Naive thymus-derived CD8-positive, alpha-beta T cell (primary cell): ENCODE data around the gene OCA2. TPM values are rescaled to one million over a fixed set of nuclear protein-coding genes. Genes with fewer than 3 reads are reported as not detected.
A peak's percentile ranks its signal among the peaks of the same experiment; 100 is the strongest.

Experiments
- ATAC-seq, 2 donors: fragments of 150-1000 bp; cut with Tn5 transposase in 1 of 2; sonication (Bioruptor Pico), chemical (Tn5 transposase) in 1 of 2; 1 replicate in 1 of 2; 2 replicates in 1 of 2; pipeline ENCODE4 v1.10.0; 2021; ENCODE audit warnings: mild to moderate bottlenecking in 2 of 2, moderate library complexity in 2 of 2
- POLR2A ChIA-PET: fragments of 350-600 bp; sonication (Branson Sonifier 250); formaldehyde crosslinking; loops from one replicate; lab custom pipeline; 2021; ENCODE audit warnings: antibody characterized with exemption; lab: Charles Lee
- DNase-seq, 10 donors: peaks; one replicate each; pipeline versions ENCODE4 v3.0.0 to v3.0.0-alpha.2; 2020 to 2022
- H3K27ac Mint-ChIP-seq, 10 donors: one replicate each; pipeline ENCODE4 v1.8.0; 2020 to 2022; ENCODE audit warnings: mild to moderate bottlenecking in 10 of 10, mixed read lengths in 10 of 10, moderate library complexity in 4 of 10, inconsistent platforms in 1 of 10
- H3K27me3 Mint-ChIP-seq, 5 donors: one replicate each; pipeline ENCODE4 v1.8.0; 2021 to 2022; ENCODE audit warnings: mixed read lengths in 5 of 5
- H3K36me3 Mint-ChIP-seq, 3 donors: one replicate each; pipeline ENCODE4 v1.8.0; 2020 to 2022; ENCODE audit warnings: mixed read lengths in 3 of 3, mild to moderate bottlenecking in 2 of 3, inconsistent platforms in 1 of 3
- H3K4me1 Mint-ChIP-seq, 4 donors: one replicate each; pipeline ENCODE4 v1.8.0; 2021 to 2022; ENCODE audit warnings: mixed read lengths in 4 of 4
- H3K4me3 Mint-ChIP-seq, 10 donors: one replicate each; pipeline ENCODE4 v1.8.0; 2020 to 2022; ENCODE audit warnings: mild to moderate bottlenecking in 10 of 10, mixed read lengths in 10 of 10, moderate library complexity in 6 of 10, inconsistent platforms in 1 of 10
- H3K9me3 Mint-ChIP-seq, 9 donors: one replicate each; pipeline ENCODE4 v1.8.0; 2020 to 2022; ENCODE audit warnings: mixed read lengths in 9 of 9, mild to moderate bottlenecking in 3 of 9, inconsistent platforms in 1 of 9, moderate library complexity in 1 of 9
- polyA plus RNA-seq, 3 donors: library from polyadenylated mRNA; unstranded; fragments of 300-500 nt; fragmentation: Illumina TruSeq; gene quantifications; one replicate each; pipeline ENCODE4 v1.2.3, GENCODE V29; 2021
- total RNA-seq, 8 experiments: library from RNA in 2 of 8; stranded (reverse) in 2 of 8; gene quantifications; one replicate each; pipeline ENCODE4 v1.2.3 and lab custom pipeline; 2021 to 2026

OCA2 gene
- total and polyA plus RNA-seq, 5 experiments from 2014 or later, result not detected

- Mint-ChIP-seq H3K27ac (peak overlapping the region in 3 of 10 donors; percentile 25 to 57 (median 48)), H3K4me1 (peaks cover 7 to 16% (median 12%) of the 10 kb centered on the region in 4 donors), H3K27me3 (peaks cover 10 to 34% (median 30%) of the 10 kb centered on the region in 5 donors), H3K36me3 (peaks cover 14 to 24% (median 16%) of the 10 kb centered on the region in 3 donors), H3K4me3 (peak overlapping the region; percentile 64 to 90 (median 84)), H3K9me3 (no peaks in the 10 kb centered on the region)
- DNase-seq (no peak), ATAC-seq (no peak)
- POLR2A ChIA-PET, result no interaction called here
These were observed 8.8 kb upstream of the OCA2 start for GRCh38 chr15:28107904-28108275.

DNA sequence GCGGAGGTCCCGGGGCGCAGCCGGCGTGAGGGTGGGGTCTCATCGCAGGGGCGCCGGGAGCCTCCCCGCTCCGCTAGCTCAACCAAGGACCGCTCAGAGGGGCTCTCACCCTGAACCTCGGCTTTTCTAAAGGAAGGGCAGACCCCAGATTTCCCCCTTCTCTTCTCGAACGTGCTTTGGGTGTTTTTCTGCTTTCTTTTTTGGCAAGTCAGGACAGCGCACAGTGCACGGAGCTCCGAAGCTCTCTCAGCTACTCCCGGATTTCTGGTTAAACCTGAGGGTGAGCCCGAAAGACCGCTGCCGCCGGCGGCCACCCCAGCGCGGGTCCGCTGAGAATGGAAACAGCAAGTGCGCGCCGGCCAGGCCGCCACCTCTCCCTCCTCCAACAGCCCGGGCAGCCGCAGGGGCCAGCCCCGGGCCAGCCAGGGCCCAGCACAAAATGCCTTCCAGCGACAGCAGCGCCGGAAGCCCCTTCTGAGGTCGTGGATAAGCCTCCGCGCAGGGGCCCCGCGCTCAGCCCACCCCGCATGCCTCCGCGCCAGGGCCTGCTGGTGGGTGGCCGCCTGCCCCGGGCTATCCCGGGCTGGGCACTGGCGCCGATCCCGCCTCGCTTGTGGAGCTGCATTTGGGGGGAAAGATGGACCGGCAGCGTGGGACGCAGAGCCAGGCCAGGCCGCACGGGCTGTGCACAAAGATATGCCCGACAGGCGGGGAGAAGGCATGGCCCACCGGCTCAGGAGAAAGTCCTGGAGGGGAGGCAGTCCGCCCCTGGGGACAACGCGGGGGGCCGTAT lies 8.2 kb upstream of the OCA2 start:
- DNase-seq, result peak in 2 of 10 donors; percentile 12 to 30
- Mint-ChIP-seq H3K27ac (peak overlapping the region in 5 of 10 donors; percentile 15 to 84 (median 48)), H3K9me3 (no peaks in the 10 kb centered on the region), H3K27me3 (peaks cover 10 to 37% (median 30%) of the 10 kb centered on the region in 5 donors), H3K4me3 (peak overlapping the region; percentile 77 to 90 (median 88)), H3K36me3 (peaks cover 11 to 18% (median 14%) of the 10 kb centered on the region in 3 donors), H3K4me1 (peaks cover 7 to 16% (median 12%) of the 10 kb centered on the region in 4 donors)
- POLR2A ChIA-PET, result no interaction called here
- peak; percentile 67 to 68 for ATAC-seq

DNA sequence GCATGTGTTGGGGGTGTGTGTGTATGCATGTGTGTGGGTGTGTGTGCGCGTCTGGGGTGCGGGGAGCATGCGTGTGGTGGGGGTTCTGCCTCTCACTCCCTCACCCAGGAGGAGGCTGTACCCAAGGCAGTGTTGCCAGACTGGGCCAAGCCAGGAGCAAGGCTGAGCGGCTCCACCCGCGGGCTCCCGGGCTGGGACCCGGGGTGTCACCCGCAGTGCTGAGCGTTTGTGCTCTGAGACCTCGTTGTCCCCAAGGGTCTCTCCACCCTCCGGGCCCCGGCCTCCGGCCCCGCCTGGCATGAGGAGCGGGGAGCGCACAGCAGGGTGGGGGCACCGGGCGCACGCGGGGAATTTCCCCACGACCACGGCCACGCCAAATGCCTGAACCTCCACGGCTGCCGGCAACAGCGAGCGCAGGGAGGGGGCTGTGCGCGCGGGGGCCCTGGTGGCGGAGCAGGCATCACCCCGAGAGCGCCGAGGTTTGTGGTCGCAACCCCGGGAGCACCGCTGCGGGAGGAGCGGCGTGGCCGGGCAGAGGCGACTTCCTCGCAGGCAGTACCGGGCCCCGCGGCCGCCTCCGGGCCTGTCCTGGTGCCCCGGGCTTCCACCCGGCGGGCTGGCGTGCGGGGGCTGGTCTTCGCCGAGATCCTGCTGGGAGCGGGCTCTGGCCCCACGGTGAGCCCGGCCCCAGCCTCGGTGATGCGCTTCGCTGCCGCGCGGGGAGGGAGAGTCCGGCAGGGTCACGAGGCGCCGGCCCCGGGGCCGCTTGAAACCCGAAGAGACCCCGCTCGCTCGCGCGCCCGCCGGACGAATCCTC lies 7.4 kb upstream of the OCA2 start:
- Mint-ChIP-seq H3K27ac (peak overlapping the region in 1 of 10 donors; percentile 75), H3K9me3 (no peaks in the 10 kb centered on the region), H3K27me3 (peaks cover 10 to 45% (median 30%) of the 10 kb centered on the region in 5 donors), H3K4me3 (peak overlapping the region; percentile 23 to 89 (median 78)), H3K4me1 (peaks cover 7 to 16% (median 12%) of the 10 kb centered on the region in 4 donors), H3K36me3 (peaks cover 3 to 10% (median 8%) of the 10 kb centered on the region in 3 donors)
- ATAC-seq (peak; percentile 57 to 58), DNase-seq (peak in 3 of 10 donors; percentile 21 to 27 (median 26))
- POLR2A ChIA-PET, result no interaction called here

- Mint-ChIP-seq H3K27me3 (peaks cover 10 to 50% (median 30%) of the 10 kb centered on the region in 5 donors), H3K9me3 (no peaks in the 10 kb centered on the region), H3K4me1 (peaks cover 7 to 16% (median 12%) of the 10 kb centered on the region in 4 donors), H3K27ac (peak overlapping the region in 1 of 10 donors; percentile 6), H3K36me3 (peaks cover 0 to 6% (median 5%) of the 10 kb centered on the region in 3 donors), H3K4me3 (peak overlapping the region; percentile 23 to 89 (median 76))
- ATAC-seq (no peak), DNase-seq (no peak)
- POLR2A ChIA-PET, result no interaction called here
These were observed 6.7 kb upstream of the OCA2 start for GRCh38 chr15:28105793-28106192.

GRCh38 chr15:28105224-28105791 lies 6.2 kb upstream of the OCA2 start:
- Mint-ChIP-seq H3K4me3 (peak overlapping the region in 7 of 10 donors; percentile 23 to 87 (median 77)), H3K4me1 (peaks cover 8 to 17% (median 12%) of the 10 kb centered on the region in 4 donors), H3K27me3 (peaks cover 11 to 55% (median 33%) of the 10 kb centered on the region in 5 donors), H3K9me3 (no peaks in the 10 kb centered on the region), H3K36me3 (peaks cover 0 to 6% (median 6%) of the 10 kb centered on the region in 3 donors), H3K27ac (no peak overlapping the region)
- no peak for DNase-seq
- no peak for ATAC-seq
- POLR2A ChIA-PET, result no interaction called here

DNA sequence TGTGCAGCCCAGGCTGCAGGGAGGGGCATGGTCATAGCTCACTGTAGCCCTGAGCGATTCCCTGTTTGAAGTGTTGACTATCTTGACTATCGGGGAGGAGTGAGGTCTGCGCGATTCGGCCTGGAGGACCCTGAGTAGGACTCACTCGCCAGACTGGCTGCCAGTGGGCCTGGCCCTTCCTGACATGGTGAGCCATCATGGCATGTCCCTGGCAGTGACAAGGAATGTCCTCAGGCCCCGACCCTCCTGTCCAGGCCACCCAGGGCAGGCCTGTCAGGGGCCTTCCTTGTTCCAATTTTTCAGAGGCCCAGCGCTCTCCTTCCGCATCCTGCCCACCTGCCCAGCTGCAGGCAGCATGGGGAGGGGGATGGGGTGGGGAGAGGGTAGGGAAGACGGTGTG lies 5.2 kb upstream of the OCA2 start:
- POLR2A ChIA-PET, result no interaction called here
- H3K4me1 Mint-ChIP-seq, result peaks cover 16 to 26% (median 18%) of the 10 kb centered on the region in 4 donors
- DNase-seq, result no peak
- H3K27me3 Mint-ChIP-seq, result peaks cover 19 to 65% (median 42%) of the 10 kb centered on the region in 5 donors
- H3K4me3 Mint-ChIP-seq, result peak overlapping the region in 1 of 10 donors; percentile 77
- peak overlapping the region in 1 of 10 donors; percentile 42 for H3K27ac Mint-ChIP-seq
- H3K9me3 Mint-ChIP-seq, result no peaks in the 10 kb centered on the region
- no peak for ATAC-seq
- peaks cover 0 to 14% (median 6%) of the 10 kb centered on the region in 3 donors for H3K36me3 Mint-ChIP-seq

GRCh38 chr15:28103831-28104230 lies 4.7 kb upstream of the OCA2 start:
- ATAC-seq, result no peak
- peaks cover 16 to 26% (median 20%) of the 10 kb centered on the region in 4 donors for H3K4me1 Mint-ChIP-seq
- H3K27ac Mint-ChIP-seq, result no peak overlapping the region
- H3K4me3 Mint-ChIP-seq, result no peak overlapping the region
- peaks cover 0 to 14% (median 6%) of the 10 kb centered on the region in 3 donors for H3K36me3 Mint-ChIP-seq
- no peaks in the 10 kb centered on the region for H3K9me3 Mint-ChIP-seq
- H3K27me3 Mint-ChIP-seq, result peaks cover 21 to 68% (median 42%) of the 10 kb centered on the region in 5 donors
- no peak for DNase-seq
- POLR2A ChIA-PET, result no interaction called here

GRCh38 chr15:28101983-28102441 lies 2.9 kb upstream of the OCA2 start:
- H3K27ac Mint-ChIP-seq, result no peak overlapping the region
- peaks cover 0 to 14% (median 6%) of the 10 kb centered on the region in 3 donors for H3K36me3 Mint-ChIP-seq
- H3K4me1 Mint-ChIP-seq, result peaks cover 25 to 41% (median 28%) of the 10 kb centered on the region in 4 donors
- DNase-seq (no peak), ATAC-seq (no peak)
- POLR2A ChIA-PET, result no interaction called here
- H3K27me3 Mint-ChIP-seq, result peaks cover 31 to 81% (median 56%) of the 10 kb centered on the region in 5 donors
- no peaks in the 10 kb centered on the region for H3K9me3 Mint-ChIP-seq
- H3K4me3 Mint-ChIP-seq, result no peak overlapping the region

GRCh38 chr15:28101201-28101600 lies 2.1 kb upstream of the OCA2 start:
- Mint-ChIP-seq H3K36me3 (peaks cover 0 to 14% (median 6%) of the 10 kb centered on the region in 3 donors), H3K9me3 (peaks cover 0 to under 1% (median 0%) of the 10 kb centered on the region in 9 donors), H3K27me3 (peaks cover 31 to 84% (median 58%) of the 10 kb centered on the region in 5 donors), H3K4me1 (peaks cover 26 to 43% (median 29%) of the 10 kb centered on the region in 4 donors), H3K4me3 (peak overlapping the region in 1 of 10 donors; percentile 19), H3K27ac (no peak overlapping the region)
- POLR2A ChIA-PET, result no interaction called here
- no peak for ATAC-seq
- DNase-seq, result no peak

GRCh38 chr15:28100516-28101195 lies 1.5 kb upstream of the OCA2 start:
- Mint-ChIP-seq H3K9me3 (peaks cover 0 to 2% (median 0%) of the 10 kb centered on the region in 9 donors), H3K36me3 (peaks cover 0 to 14% (median 2%) of the 10 kb centered on the region in 3 donors), H3K4me3 (peak overlapping the region in 2 of 10 donors; percentile 5 to 48), H3K27me3 (peaks cover 33 to 84% (median 56%) of the 10 kb centered on the region in 5 donors), H3K4me1 (peaks cover 23 to 43% (median 29%) of the 10 kb centered on the region in 4 donors), H3K27ac (no peak overlapping the region)
- ATAC-seq (no peak), DNase-seq (no peak)
- POLR2A ChIA-PET, result no interaction called here

GRCh38 chr15:28099555-28100140 lies 533 bp upstream of the OCA2 start:
- H3K4me1 Mint-ChIP-seq, result peaks cover 22 to 34% (median 31%) of the 10 kb centered on the region in 4 donors
- DNase-seq, result no peak
- peak overlapping the region in 3 of 10 donors; percentile 4 to 27 (median 12) for H3K27ac Mint-ChIP-seq
- H3K4me3 Mint-ChIP-seq, result peak overlapping the region; percentile 0 to 79 (median 56)
- no peak for ATAC-seq
- POLR2A ChIA-PET, result no interaction called here
- H3K9me3 Mint-ChIP-seq, result peaks cover 0 to 2% (median 0%) of the 10 kb centered on the region in 9 donors
- H3K27me3 Mint-ChIP-seq, result peaks cover 30 to 80% (median 51%) of the 10 kb centered on the region in 5 donors
- H3K36me3 Mint-ChIP-seq, result peaks cover 0 to 14% (median 0%) of the 10 kb centered on the region in 3 donors
